ENCODE measurements around the gene RARA. TPM values are rescaled to one million over a fixed set of nuclear protein-coding genes. Genes with fewer than 3 reads are reported as not detected.

The RARA gene
- total RNA-seq, 1 experiment from 2014 or later: 25.4 TPM

DNA sequence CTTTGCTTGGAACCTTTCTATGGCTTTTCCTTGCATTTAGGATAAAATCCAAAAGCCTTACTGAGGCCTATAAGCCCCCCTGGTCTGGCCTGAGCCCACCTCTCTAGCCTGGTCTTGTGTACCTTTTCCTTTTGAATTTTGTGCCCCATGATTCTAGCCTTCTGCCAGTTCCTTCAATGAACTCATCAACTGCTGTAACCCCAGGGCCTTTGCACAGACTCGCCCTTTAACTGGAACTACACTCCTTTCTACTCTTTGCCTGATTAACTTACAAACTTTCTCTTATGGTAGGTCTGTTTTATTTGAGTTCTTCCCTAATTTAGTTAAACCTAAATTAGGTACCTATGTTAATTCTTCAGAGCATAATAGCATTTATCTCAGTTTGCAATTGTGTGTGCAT is 31.3 kb downstream of the RARA start:
- TF ChIP-seq CTCF (conservative IDR thresholded peaks at IDR 0.05; ENCODE audit: low read depth, low read length) (no peak), EZH2 (IDR thresholded peaks at IDR 0.05; ENCODE audit: borderline replicate concordance, low read depth, low read length, poor library complexity, severe bottlenecking) (no peak)
- no peak overlapping the region for H3K27ac ChIP-seq (ENCODE audit: low read depth, low read length, poor library complexity, severe bottlenecking)
- H3K4me1 ChIP-seq (ENCODE audit: insufficient read depth, low read length, poor library complexity, severe bottlenecking): peaks cover 15% of the 10 kb centered on the region
- intact Hi-C loops (cut with micrococcal nuclease; ENCODE audit: unreplicated experiment): no loop called here
- H3K36me3 ChIP-seq (ENCODE audit: insufficient read depth, low read length, poor library complexity, severe bottlenecking): no peaks in the 10 kb centered on the region
- POLR2A ChIA-PET (ENCODE audit: low non-redundant PET): no interaction called here
- no peaks in the 10 kb centered on the region for H3K27me3 ChIP-seq (replicated peaks; ENCODE audit: insufficient read depth, low read depth, low read length, poor library complexity)
- CTCF ChIA-PET: no interaction called here
- no peak overlapping the region for H3K4me3 ChIP-seq (ENCODE audit: low read depth, low read length, poor library complexity, severe bottlenecking)
- no peak for DNase-seq (ENCODE audit: low spot score)
- no TSS peak for BruUV-seq (replicated peaks)
- H3K9me3 ChIP-seq (ENCODE audit: low read depth, low read length, poor library complexity, severe bottlenecking): no peaks in the 10 kb centered on the region

GRCh38 chr17:40340880-40341807 is 32.2 kb downstream of the RARA start:
- BruUV-seq (replicated peaks): no TSS peak
- CTCF ChIA-PET: no interaction called here
- H3K4me1 ChIP-seq (ENCODE audit: insufficient read depth, low read length, poor library complexity, severe bottlenecking): peaks cover 23% of the 10 kb centered on the region

GRCh38 chr17:40341808-40342503 is 33.0 kb downstream of the RARA start:
- H3K4me1 ChIP-seq (ENCODE audit: insufficient read depth, low read length, poor library complexity, severe bottlenecking): peaks cover 30% of the 10 kb centered on the region
- intact Hi-C loops (cut with micrococcal nuclease; ENCODE audit: unreplicated experiment): no loop called here
- BruUV-seq (replicated peaks): no TSS peak

More at GRCh38 chr17:40340880-40341807, 32.2 kb downstream of the RARA start:
- Histone ChIP-seq H3K9me3 (ENCODE audit: low read depth, low read length, poor library complexity, severe bottlenecking) (no peaks in the 10 kb centered on the region), H3K27ac (ENCODE audit: low read depth, low read length, poor library complexity, severe bottlenecking) (peak overlapping the region; percentile 79), H3K27me3 (replicated peaks; ENCODE audit: insufficient read depth, low read depth, low read length, poor library complexity) (no peaks in the 10 kb centered on the region), H3K36me3 (ENCODE audit: insufficient read depth, low read length, poor library complexity, severe bottlenecking) (no peaks in the 10 kb centered on the region), H3K4me3 (ENCODE audit: low read depth, low read length, poor library complexity, severe bottlenecking) (peak overlapping the region; percentile 63)
- intact Hi-C loops (cut with micrococcal nuclease; ENCODE audit: unreplicated experiment): no loop called here
- TF ChIP-seq CTCF (conservative IDR thresholded peaks at IDR 0.05; ENCODE audit: low read depth, low read length): no peak
- no peak for TF ChIP-seq EZH2 (IDR thresholded peaks at IDR 0.05; ENCODE audit: borderline replicate concordance, low read depth, low read length, poor library complexity, severe bottlenecking)
- no peak for DNase-seq (ENCODE audit: low spot score)
- POLR2A ChIA-PET (ENCODE audit: low non-redundant PET): no interaction called here

More at GRCh38 chr17:40341808-40342503, 33.0 kb downstream of the RARA start:
- POLR2A ChIA-PET (ENCODE audit: low non-redundant PET): no interaction called here
- Histone ChIP-seq H3K9me3 (ENCODE audit: low read depth, low read length, poor library complexity, severe bottlenecking) (no peaks in the 10 kb centered on the region), H3K27me3 (replicated peaks; ENCODE audit: insufficient read depth, low read depth, low read length, poor library complexity) (no peaks in the 10 kb centered on the region), H3K4me3 (ENCODE audit: low read depth, low read length, poor library complexity, severe bottlenecking) (peak overlapping the region; percentile 63), H3K27ac (ENCODE audit: low read depth, low read length, poor library complexity, severe bottlenecking) (peak overlapping the region; percentile 79), H3K36me3 (ENCODE audit: insufficient read depth, low read length, poor library complexity, severe bottlenecking) (no peaks in the 10 kb centered on the region)
- CTCF ChIA-PET: no interaction called here
- no peak for TF ChIP-seq CTCF (conservative IDR thresholded peaks at IDR 0.05; ENCODE audit: low read depth, low read length)
- TF ChIP-seq EZH2 (IDR thresholded peaks at IDR 0.05; ENCODE audit: borderline replicate concordance, low read depth, low read length, poor library complexity, severe bottlenecking): no peak
- no peak for DNase-seq (ENCODE audit: low spot score)

Measured in A673 (cell line).